GM18508 (cell line): Measurements from ENCODE around the gene DGKH.

Source experiments
- ATAC-seq: cut with Tn5 transposase; IDR thresholded peaks from one replicate; pipeline ENCODE4 v1.9.1; 2021; ENCODE audit warnings: moderate number of reproducible peaks; ENCODE audit not compliant: insufficient read depth, unreplicated experiment

DGKH gene

GRCh38 chr13:42040730-42041010 is 7.8 kb upstream of the DGKH start:
- ATAC-seq = no peak

- ATAC-seq = no peak
These were observed 7.3 kb upstream of the DGKH start for GRCh38 chr13:42041011-42041683.

DNA sequence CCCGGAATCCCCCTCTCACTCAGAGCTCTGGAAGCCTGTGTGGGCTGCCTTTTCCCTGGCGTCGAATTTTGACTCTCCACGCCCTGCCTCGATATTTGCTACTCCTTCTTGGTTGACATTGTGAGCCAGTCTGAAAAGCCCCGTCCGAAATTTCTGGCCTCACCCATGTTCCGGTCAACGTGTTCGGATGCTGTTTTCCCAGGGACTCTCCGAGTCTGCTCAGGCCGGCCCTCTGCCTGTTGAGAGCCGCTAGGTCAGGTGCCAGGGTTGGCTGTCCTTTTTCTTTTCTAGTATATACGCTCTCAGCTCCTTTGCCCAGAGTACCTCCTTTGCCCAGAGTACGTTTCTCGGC is 6.8 kb upstream of the DGKH start:
- ATAC-seq = no peak

DNA sequence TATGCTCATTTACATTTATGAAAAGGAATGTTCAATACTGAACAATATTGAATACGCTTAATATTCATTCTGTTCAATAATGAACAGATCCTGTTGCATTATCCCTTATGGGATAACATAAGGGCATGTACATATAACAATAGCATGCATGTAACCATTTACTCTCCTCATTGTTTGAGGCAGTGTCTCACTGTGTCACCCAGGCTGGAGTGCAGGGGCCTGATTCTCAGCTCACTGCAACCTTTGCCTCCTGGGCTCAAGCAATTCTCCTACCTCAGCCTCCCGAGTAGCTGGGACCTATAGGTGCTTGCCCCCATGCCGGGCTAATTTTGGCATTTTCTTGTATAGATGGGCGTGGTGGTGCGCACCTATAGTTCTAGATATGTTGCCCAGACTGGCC is 4.8 kb upstream of the DGKH start:
- ATAC-seq = no peak

DNA sequence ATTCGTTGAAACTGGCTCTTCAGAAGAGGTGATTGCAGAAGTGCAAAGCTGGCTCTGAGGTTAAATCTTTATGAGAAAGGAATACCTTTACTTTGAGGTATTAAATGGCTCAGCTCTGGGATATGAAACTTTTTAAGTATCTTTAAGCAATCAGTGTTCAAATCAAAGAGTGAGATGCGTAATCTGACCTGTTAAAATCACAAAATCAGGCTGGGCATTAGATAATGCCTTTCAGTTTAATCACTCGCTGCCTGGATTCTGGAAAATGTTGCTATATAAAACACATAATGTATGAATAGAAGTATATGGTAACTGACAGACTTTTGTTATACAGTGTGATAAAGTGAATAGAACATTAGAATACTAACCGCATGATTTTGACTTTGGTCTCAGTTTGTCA is 2.0 kb upstream of the DGKH start:
- ATAC-seq = no peak

DNA sequence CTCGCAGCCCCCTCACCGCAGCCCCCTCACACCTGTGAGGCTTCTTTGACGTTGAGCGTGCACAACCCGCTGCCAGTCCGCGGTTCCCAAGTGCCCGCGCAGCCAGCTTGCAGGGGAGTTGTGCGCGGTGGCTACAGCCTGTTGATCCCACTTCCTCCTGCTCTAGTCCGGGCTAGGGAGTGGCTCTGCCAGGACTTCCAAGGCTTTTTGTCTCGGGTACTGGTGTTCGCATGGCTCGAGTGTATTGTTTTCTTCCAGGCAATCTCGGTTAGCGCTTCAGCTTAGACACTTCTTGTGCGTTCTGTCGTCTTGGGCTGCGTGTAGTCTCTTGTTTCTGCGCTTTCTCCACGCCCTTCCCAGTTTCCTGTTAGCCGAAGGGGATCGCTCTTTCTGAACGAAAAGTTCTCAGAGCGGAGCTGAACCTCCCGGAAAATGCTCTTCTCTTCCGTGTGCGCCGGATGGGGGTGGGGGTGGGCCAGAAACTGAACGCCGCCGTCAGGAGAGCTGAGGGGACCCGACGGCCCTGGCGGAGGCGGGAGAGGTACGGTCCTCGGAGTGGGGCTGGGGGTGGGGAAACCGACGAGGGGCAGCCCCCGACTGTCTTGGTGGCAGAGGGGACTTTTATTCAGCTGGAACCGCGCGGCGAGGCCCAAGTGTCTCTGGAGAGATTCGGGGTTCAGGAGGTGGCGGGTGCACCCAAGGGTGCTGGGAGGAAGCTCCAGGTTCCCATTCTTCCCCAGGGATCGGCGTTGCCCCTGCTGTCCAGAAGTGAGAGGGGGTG is 697 bp upstream of the DGKH start:
- no peak for ATAC-seq

DNA sequence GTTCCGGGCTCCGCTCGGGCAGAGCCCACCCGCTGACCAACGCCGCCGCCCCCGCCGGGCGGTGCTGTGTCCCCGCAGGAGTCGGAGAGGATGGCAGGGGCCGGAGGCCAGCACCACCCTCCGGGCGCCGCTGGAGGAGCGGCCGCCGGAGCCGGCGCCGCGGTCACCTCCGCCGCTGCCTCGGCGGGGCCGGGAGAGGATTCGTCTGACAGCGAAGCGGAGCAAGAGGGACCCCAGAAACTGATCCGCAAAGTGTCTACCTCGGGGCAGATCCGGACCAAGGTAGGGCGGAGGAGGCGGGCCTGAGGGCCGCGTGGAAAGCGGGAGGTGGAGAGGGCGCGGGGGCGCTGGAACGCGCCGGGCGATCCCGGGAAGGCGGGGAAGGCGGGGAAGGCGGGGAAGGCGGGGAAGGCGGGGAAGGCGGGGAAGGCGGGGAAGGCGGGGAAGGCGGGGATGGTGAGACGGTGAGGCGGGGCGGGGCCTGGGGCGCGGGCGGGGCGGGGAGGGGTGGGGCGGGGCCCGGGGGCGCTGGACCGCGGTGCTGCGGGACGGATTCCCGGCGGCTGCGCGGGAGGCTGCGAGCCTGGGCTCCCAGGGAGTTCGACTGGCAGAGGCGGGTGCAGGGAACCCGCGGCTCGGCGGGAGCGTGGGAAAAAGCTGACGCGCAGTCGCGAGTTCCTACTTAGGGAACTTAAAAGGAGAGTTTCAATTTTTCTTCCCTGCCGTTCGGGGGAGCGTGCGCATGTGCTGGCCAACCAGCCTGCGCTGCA is 421 bp downstream of the DGKH start:
- no peak for ATAC-seq

GRCh38 chr13:42049454-42049813 is 986 bp downstream of the DGKH start:
- no peak for ATAC-seq

GRCh38 chr13:42054798-42055499 is 6.5 kb downstream of the DGKH start:
- no peak for ATAC-seq

DNA sequence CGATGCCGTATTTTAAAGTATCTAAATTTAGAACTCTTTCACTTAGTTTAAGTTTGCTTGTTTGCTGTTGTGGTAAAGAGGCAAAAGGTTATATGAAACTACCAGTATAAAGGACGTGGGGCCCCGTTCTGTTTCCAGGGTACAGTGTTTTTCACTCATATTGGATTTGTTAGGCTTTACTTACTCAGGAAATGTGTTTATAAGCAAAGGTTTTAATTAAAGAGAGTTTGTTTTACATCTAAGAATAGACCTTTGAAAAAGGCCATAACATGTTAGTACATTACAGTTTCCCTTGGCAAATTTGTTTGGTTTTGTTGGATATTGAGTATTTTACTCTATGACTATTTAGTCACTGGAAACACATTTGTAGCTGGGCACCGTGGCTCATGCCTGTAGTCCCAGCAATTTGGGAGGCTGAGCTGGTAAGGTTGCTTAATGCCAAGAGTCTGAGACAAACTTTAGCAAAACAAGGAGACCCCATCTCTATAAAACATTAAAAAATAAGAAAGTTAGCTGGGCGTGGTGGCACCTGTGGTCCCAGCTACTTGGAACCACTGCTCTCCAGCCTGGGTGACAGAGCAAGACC is 7.1 kb downstream of the DGKH start:
- no peak for ATAC-seq

- no peak for ATAC-seq
These were observed 7.7 kb downstream of the DGKH start for GRCh38 chr13:42056146-42056545.

- no peak for ATAC-seq
These were observed 8.1 kb downstream of the DGKH start for GRCh38 chr13:42056583-42056982.

DNA sequence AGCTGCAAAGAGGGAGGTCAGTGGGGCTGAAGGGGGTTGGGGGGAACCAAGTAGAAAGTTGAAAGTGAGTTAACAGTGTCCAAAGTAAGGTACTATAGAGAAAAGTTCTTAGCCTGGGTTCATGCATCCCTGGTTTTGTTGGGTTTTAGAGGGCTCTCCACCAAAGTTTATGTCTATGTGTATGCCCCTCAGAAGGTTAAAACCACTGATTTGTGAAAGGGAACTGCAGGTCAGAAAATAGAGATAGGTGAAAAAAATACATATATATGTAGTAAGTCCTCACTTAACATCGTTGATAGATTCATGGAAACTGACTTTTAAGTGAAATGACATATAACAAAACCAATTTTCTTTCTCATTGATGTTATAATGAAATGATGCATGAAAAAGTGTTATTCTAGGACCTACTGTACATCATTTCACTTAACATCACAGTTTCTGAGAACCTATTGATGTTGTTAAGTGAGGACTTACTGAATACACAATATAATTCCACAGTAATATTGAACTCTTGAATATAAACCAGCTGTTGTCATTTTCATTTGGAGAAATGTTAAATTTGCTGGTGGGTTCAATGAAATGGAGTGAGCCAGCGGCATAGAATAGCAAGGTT is 9.6 kb downstream of the DGKH start:
- no peak for ATAC-seq

- no peak for ATAC-seq
These were observed 13.5 kb downstream of the DGKH start for GRCh38 chr13:42061943-42062342.

DNA sequence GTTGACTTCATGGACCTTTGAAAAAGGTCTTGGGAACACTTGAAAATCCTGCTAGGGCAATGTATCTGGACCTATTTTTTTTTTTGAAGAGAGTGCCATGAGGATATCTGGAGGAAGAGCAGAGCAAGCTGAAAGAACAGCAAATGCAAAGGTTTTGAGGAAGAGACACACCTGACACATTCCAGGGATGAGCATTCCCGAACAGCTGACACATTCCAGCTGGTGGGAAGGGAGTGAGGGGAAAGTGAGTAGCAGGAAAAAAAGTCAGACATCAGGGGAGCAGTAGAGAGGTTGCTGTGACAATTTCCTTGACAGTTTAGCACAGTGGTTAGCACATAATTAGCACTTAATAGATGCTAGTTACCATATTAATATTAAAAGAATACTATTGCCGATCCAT is 14.7 kb downstream of the DGKH start:
- ATAC-seq = no peak

GRCh38 chr13:42064259-42064658 is 15.8 kb downstream of the DGKH start:
- no peak for ATAC-seq

- no peak for ATAC-seq
These were observed 16.5 kb downstream of the DGKH start for GRCh38 chr13:42064966-42065365.

- no peak for ATAC-seq
These were observed 17.0 kb downstream of the DGKH start for GRCh38 chr13:42065414-42065813.

- ATAC-seq = no peak
These were observed 18.1 kb downstream of the DGKH start for GRCh38 chr13:42066542-42066941.

DNA sequence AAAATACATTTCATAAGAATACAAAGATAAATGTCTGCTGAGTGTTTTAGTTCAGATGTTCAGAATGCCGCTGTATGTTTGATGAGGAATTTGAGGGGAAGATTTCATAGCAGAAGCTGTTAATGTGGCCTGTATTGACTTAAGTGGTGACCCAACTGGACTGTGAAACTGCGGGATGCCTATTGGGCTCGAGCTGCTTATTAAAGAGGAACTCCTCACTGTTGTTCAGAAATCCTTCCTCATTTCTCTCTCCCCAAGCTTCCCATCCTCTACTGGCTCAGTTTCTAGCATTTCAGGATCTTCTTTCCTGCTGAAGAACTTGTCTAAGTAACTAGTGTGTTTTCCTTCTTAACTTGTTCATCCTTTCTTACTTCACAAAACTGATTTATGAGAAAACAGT is 20.4 kb downstream of the DGKH start:
- no peak for ATAC-seq
